GM23338 (cell line): ENCODE data around the gene PLCL1. TPM values are rescaled to one million over a fixed set of nuclear protein-coding genes. Genes with fewer than 3 reads are reported as not detected.

Experiments used
- ATAC-seq: fragments of 200-7000 bp; cut with Tn5 transposase; 3 replicates; pipeline ENCODE4 v1.9.1; 2020
- DNase-seq: peaks from one replicate; pipeline ENCODE4 v3.0.0-alpha.2; 2015; ENCODE audit warnings: low spot score
- H2AFZ ChIP-seq: fragments of 200-600 bp; sonication (generic); 2 replicates; pipeline ENCODE4 v1.8.0; 2016; ENCODE audit warnings: antibody characterized with exemption, mild to moderate bottlenecking, moderate library complexity
- H3F3A ChIP-seq: fragments of 200-600 bp; sonication (generic); replicated peaks from 2 replicates; pipeline ENCODE4 v1.8.0; 2017; ENCODE audit warnings: antibody characterized with exemption, mixed run types, low read depth
- H3K27ac ChIP-seq: fragments of 200-600 bp; sonication (generic); 2 replicates; pipeline ENCODE4 v1.6.1; 2016; ENCODE audit warnings: low read depth
- H3K27me3 ChIP-seq: fragments of 200-600 bp; sonication (generic); 2 replicates; pipeline ENCODE4 v1.8.0; 2016; ENCODE audit warnings: mild to moderate bottlenecking, mixed run types, moderate library complexity; ENCODE audit not compliant: insufficient read depth
- H3K36me3 ChIP-seq: fragments of 200-600 bp; sonication (generic); 2 replicates; pipeline ENCODE4 v1.8.0; 2016; ENCODE audit warnings: mild to moderate bottlenecking; ENCODE audit not compliant: insufficient read depth
- H3K4me1 ChIP-seq: fragments of 200-600 bp; sonication (generic); 2 replicates; pipeline ENCODE4 v1.8.0; 2016; ENCODE audit warnings: mild to moderate bottlenecking, moderate library complexity; ENCODE audit not compliant: insufficient read depth
- H3K4me2 ChIP-seq: fragments of 200-600 bp; sonication (generic); 2 replicates; pipeline ENCODE4 v1.7.1; 2017; ENCODE audit warnings: mixed run types
- H3K4me3 ChIP-seq: fragments of 200-600 bp; sonication (generic); 2 replicates; pipeline ENCODE4 v1.6.1; 2016; ENCODE audit warnings: mixed run types
- H3K79me2 ChIP-seq: fragments of 200-600 bp; sonication (generic); replicated peaks from 2 replicates; pipeline ENCODE4 v1.8.0; 2017; ENCODE audit warnings: mild to moderate bottlenecking; ENCODE audit not compliant: insufficient read depth
- H3K9me2 ChIP-seq: fragments of 200-600 bp; sonication (generic); 2 replicates; pipeline ENCODE4 v1.8.0; 2017; ENCODE audit not compliant: insufficient read depth
- H4K20me1 ChIP-seq: fragments of 200-600 bp; sonication (generic); replicated peaks from 2 replicates; pipeline ENCODE4 v1.8.0; 2017; ENCODE audit warnings: mild to moderate bottlenecking; ENCODE audit not compliant: insufficient read depth
- H3K27ac Mint-ChIP-seq: 2 replicates; pipeline ENCODE4 v1.8.0; 2020; ENCODE audit warnings: inconsistent platforms, mild to moderate bottlenecking, moderate library complexity, mixed read lengths
- H3K27me3 Mint-ChIP-seq: 3 replicates; pipeline ENCODE4 v1.8.0; 2022; ENCODE audit warnings: low read depth, mild to moderate bottlenecking, moderate library complexity, mixed read lengths, inconsistent platforms; ENCODE audit not compliant: insufficient read depth, poor library complexity
- H3K36me3 Mint-ChIP-seq: 3 replicates; pipeline ENCODE4 v1.8.0; 2021; ENCODE audit warnings: low read depth, mild to moderate bottlenecking, inconsistent platforms, moderate library complexity, mixed read lengths
- H3K4me1 Mint-ChIP-seq: 3 replicates; pipeline ENCODE4 v1.8.0; 2020; ENCODE audit warnings: mild to moderate bottlenecking, inconsistent platforms, mixed read lengths
- H3K4me3 Mint-ChIP-seq: 3 replicates; pipeline ENCODE4 v1.8.0; 2021; ENCODE audit warnings: moderate library complexity, mild to moderate bottlenecking, inconsistent platforms, mixed read lengths
- H3K9me3 Mint-ChIP-seq: 3 replicates; pipeline ENCODE4 v1.8.0; 2020; ENCODE audit warnings: moderate library complexity, mild to moderate bottlenecking, inconsistent platforms, mixed read lengths
- CREB1 ChIP-seq: fragments of 250-450 bp; sonication (Bioruptor Pico); IDR thresholded peaks from 2 replicates; pipeline ENCODE4 v1.5.0; 2020; ENCODE audit warnings: low read depth, mild to moderate bottlenecking, moderate library complexity
- CTCF ChIP-seq, 2 experiments: fragments of 200-600 bp in 1 of 2; sonication (generic) in 1 of 2; conservative IDR thresholded peaks; 2 replicates each; pipeline versions ENCODE4 v1.5.1 to v1.6.1; 2016 to 2017; ENCODE audit warnings: antibody characterized with exemption in 2 of 2, low read depth in 2 of 2, mild to moderate bottlenecking in 2 of 2, moderate library complexity in 1 of 2
- ETS1 ChIP-seq: IDR thresholded peaks from 2 replicates; pipeline ENCODE4 v1.6.1; 2016; ENCODE audit warnings: antibody characterized with exemption
- EZH2 ChIP-seq: fragments of 200-600 bp; sonication (generic); IDR thresholded peaks from one replicate; pipeline ENCODE4 v1.8.0; 2017; ENCODE audit warnings: antibody characterized with exemption, mild to moderate bottlenecking, low read depth; ENCODE audit not compliant: unreplicated experiment
- JUNB ChIP-seq: IDR thresholded peaks from one replicate; pipeline ENCODE4 v1.6.1; 2016; ENCODE audit warnings: antibody characterized with exemption; ENCODE audit not compliant: unreplicated experiment
- NANOG ChIP-seq: IDR thresholded peaks from 2 replicates; pipeline ENCODE4 v1.6.1; 2016; ENCODE audit warnings: antibody characterized with exemption, borderline replicate concordance
- POLR2AphosphoS5 ChIP-seq: IDR thresholded peaks from 2 replicates; pipeline ENCODE4 v1.6.1; 2016; ENCODE audit warnings: antibody characterized with exemption, low read depth
- REST ChIP-seq: IDR thresholded peaks from one replicate; pipeline ENCODE4 v1.6.1; 2018; ENCODE audit warnings: antibody characterized with exemption; ENCODE audit not compliant: unreplicated experiment
- STAT1 ChIP-seq: IDR thresholded peaks from one replicate; pipeline ENCODE4 v1.6.1; 2016; ENCODE audit warnings: antibody characterized with exemption; ENCODE audit not compliant: unreplicated experiment
- ZNF114 ChIP-seq: fragments of 250-450 bp; sonication (Bioruptor Pico); IDR thresholded peaks from 2 replicates; pipeline ENCODE4 v1.5.0; 2020; ENCODE audit warnings: mild to moderate bottlenecking, moderate library complexity
- ZNF331 ChIP-seq: fragments of 250-450 bp; sonication (Bioruptor Pico); IDR thresholded peaks from 2 replicates; pipeline ENCODE4 v1.5.0; 2020; ENCODE audit warnings: low read depth, mild to moderate bottlenecking, moderate library complexity
- polyA plus RNA-seq: library from polyadenylated mRNA; unstranded; fragments of >200 nt; fragmentation: Nextera tagmentation; extraction: Ambion mirVana; gene quantifications from 2 replicates; pipeline ENCODE4 v1.2.1, GENCODE V29; 2016
- total RNA-seq: library from RNA; depleted of rRNA; stranded (reverse); fragments of >200 nt; shearing (Covaris generic); gene quantifications from 2 replicates; pipeline ENCODE4 v1.2.3, GENCODE V29; 2014

Gene PLCL1
- total and polyA plus RNA-seq, 2 experiments from 2014 or later: not detected

- H3K9me2 ChIP-seq: no peaks in the 10 kb centered on the region
- no peak overlapping the region for H3K27ac Mint-ChIP-seq
- H4K20me1 ChIP-seq: 0 out of 2 replicates have a peak, but pooled peaks cover 2% of the 10 kb centered on the region
- DNase-seq (no peak), ATAC-seq (no peak)
- no peak overlapping the region for H2AFZ ChIP-seq
- no peak overlapping the region for H3K4me2 ChIP-seq
- H3K4me1 ChIP-seq: no peaks in the 10 kb centered on the region
- H3K36me3 ChIP-seq: no peaks in the 10 kb centered on the region
- no peak overlapping the region for H3K4me3 ChIP-seq
- no peak overlapping the region for H3K27ac ChIP-seq
- no peak overlapping the region for H3K4me3 Mint-ChIP-seq
- no peaks in the 10 kb centered on the region for H3K36me3 Mint-ChIP-seq
- no peaks in the 10 kb centered on the region for H3K79me2 ChIP-seq
- H3F3A ChIP-seq: no peaks in the 10 kb centered on the region
- no peaks in the 10 kb centered on the region for H3K27me3 ChIP-seq
- no peaks in the 10 kb centered on the region for H3K9me3 Mint-ChIP-seq
- TF ChIP-seq ZNF331 (no peak), STAT1 (no peak), POLR2AphosphoS5 (no peak), NANOG (no peak), ZNF114 (CRISPR knock-in tag) (no peak), CREB1 (CRISPR knock-in tag) (no peak)
- peaks cover 2% of the 10 kb centered on the region for H3K27me3 Mint-ChIP-seq
- no peaks in the 10 kb centered on the region for H3K4me1 Mint-ChIP-seq
These were observed 339.4 kb downstream of the PLCL1 start for GRCh38 chr2:198143793-198144192.

- Histone ChIP-seq H3K9me2 (no peaks in the 10 kb centered on the region), H3K4me1 (no peaks in the 10 kb centered on the region), H3K27me3 (no peaks in the 10 kb centered on the region), H3K4me2 (no peak overlapping the region), H3F3A (no peaks in the 10 kb centered on the region), H4K20me1 (0 out of 2 replicates have a peak, but pooled peaks cover 2% of the 10 kb centered on the region), H3K79me2 (no peaks in the 10 kb centered on the region), H3K36me3 (no peaks in the 10 kb centered on the region), H3K27ac (no peak overlapping the region), H3K4me3 (no peak overlapping the region), H2AFZ (no peak overlapping the region)
- ATAC-seq (no peak), DNase-seq (no peak)
- Mint-ChIP-seq H3K4me3 (no peak overlapping the region), H3K27ac (no peak overlapping the region), H3K4me1 (no peaks in the 10 kb centered on the region), H3K9me3 (no peaks in the 10 kb centered on the region), H3K27me3 (peaks cover 2% of the 10 kb centered on the region), H3K36me3 (no peaks in the 10 kb centered on the region)
- TF ChIP-seq CTCF (conservative IDR thresholded peaks at IDR 0.05; ENCODE audit: low read depth in 2 of 2) (no peak), ZNF331 (no peak), REST (no peak), EZH2 (no peak), NANOG (no peak), ZNF114 (CRISPR knock-in tag) (no peak), CREB1 (CRISPR knock-in tag) (no peak), POLR2AphosphoS5 (no peak), ETS1 (no peak), JUNB (no peak)
These were observed 340.3 kb downstream of the PLCL1 start for GRCh38 chr2:198144660-198145059.
